Calu3 (cell line): Measurements from ENCODE around the gene TFAP2E. TPM values are rescaled to one million over a fixed set of nuclear protein-coding genes. Genes with fewer than 3 reads are reported as not detected.

Experiments used
- BruUV-seq: library from RNA; stranded (reverse); fragments of 400-500 nt; replicated peaks from 2 replicates; lab custom pipeline; 2021; lab: Mats Ljungman, UMichigan
- CTCF ChIA-PET: fragments of 300-600 bp; sonication (Branson Sonifier 250); formaldehyde crosslinking; loops from one replicate; lab custom pipeline; 2022; ENCODE audit warnings: antibody characterized with exemption; lab: Charles Lee
- DNase-seq: peaks from one replicate; pipeline ENCODE4 v3.0.0; 2022
- H3K27ac Mint-ChIP-seq: one replicate; pipeline ENCODE4 v1.8.0; 2022; ENCODE audit warnings: mixed read lengths; ENCODE audit not compliant: unreplicated experiment
- H3K27me3 Mint-ChIP-seq: one replicate; pipeline ENCODE4 v1.8.0; 2022; ENCODE audit warnings: mixed read lengths; ENCODE audit not compliant: unreplicated experiment
- H3K36me3 Mint-ChIP-seq: one replicate; pipeline ENCODE4 v1.8.0; 2022; ENCODE audit warnings: mild to moderate bottlenecking, moderate library complexity, mixed read lengths; ENCODE audit not compliant: insufficient read depth, unreplicated experiment
- H3K4me1 Mint-ChIP-seq: one replicate; pipeline ENCODE4 v1.8.0; 2022; ENCODE audit warnings: mild to moderate bottlenecking, low read depth, mixed read lengths; ENCODE audit not compliant: unreplicated experiment
- H3K4me3 Mint-ChIP-seq: one replicate; pipeline ENCODE4 v1.8.0; 2022; ENCODE audit warnings: mild to moderate bottlenecking, low read depth, moderate library complexity, mixed read lengths; ENCODE audit not compliant: unreplicated experiment
- H3K9me3 Mint-ChIP-seq: one replicate; pipeline ENCODE4 v1.8.0; 2022; ENCODE audit warnings: low read depth, mixed read lengths; ENCODE audit not compliant: unreplicated experiment
- intact Hi-C: fragments of 100-400 bp; cut with micrococcal nuclease; formaldehyde crosslinking; loops from one replicate; pipeline ENCODE4 v1.10.0; 2022; ENCODE audit not compliant: unreplicated experiment
- total RNA-seq: library from RNA; stranded (reverse); gene quantifications from 2 replicates; pipeline ENCODE4 v1.2.3, GENCODE V29; 2022
- TF ChIP-seq, protein P1 (sequence below): fragments of 200-600 bp; IDR thresholded peaks from one replicate; pipeline ENCODE4 v1.8.0; 2022; ENCODE audit warnings: antibody characterized with exemption; ENCODE audit not compliant: unreplicated experiment

The TFAP2E gene
- total RNA-seq, 1 experiment from 2014 or later, result 0.26 TPM

GRCh38 chr1:35572296-35572695 is 818 bp upstream of the TFAP2E start:
- no peaks in the 10 kb centered on the region for H3K9me3 Mint-ChIP-seq
- CTCF ChIA-PET, result interaction anchor here (1.2 to 2.7 kb wide), 2 partner anchors 143 to 155 kb away, joined by 4 to 8 read pairs; no protein-coding TSS in a partner anchor
- TF ChIP-seq, protein P1, sequence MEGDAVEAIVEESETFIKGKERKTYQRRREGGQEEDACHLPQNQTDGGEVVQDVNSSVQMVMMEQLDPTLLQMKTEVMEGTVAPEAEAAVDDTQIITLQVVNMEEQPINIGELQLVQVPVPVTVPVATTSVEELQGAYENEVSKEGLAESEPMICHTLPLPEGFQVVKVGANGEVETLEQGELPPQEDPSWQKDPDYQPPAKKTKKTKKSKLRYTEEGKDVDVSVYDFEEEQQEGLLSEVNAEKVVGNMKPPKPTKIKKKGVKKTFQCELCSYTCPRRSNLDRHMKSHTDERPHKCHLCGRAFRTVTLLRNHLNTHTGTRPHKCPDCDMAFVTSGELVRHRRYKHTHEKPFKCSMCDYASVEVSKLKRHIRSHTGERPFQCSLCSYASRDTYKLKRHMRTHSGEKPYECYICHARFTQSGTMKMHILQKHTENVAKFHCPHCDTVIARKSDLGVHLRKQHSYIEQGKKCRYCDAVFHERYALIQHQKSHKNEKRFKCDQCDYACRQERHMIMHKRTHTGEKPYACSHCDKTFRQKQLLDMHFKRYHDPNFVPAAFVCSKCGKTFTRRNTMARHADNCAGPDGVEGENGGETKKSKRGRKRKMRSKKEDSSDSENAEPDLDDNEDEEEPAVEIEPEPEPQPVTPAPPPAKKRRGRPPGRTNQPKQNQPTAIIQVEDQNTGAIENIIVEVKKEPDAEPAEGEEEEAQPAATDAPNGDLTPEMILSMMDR, result no peak
- H3K4me3 Mint-ChIP-seq, result peak overlapping the region; percentile 63
- DNase-seq, result no peak
- H3K4me1 Mint-ChIP-seq, result peaks cover 26% of the 10 kb centered on the region
- no TSS peak for BruUV-seq
- intact Hi-C loops, result no loop called here
- peaks cover 52% of the 10 kb centered on the region for H3K27me3 Mint-ChIP-seq
- H3K27ac Mint-ChIP-seq, result no peak overlapping the region
- H3K36me3 Mint-ChIP-seq, result peaks cover 14% of the 10 kb centered on the region

DNA sequence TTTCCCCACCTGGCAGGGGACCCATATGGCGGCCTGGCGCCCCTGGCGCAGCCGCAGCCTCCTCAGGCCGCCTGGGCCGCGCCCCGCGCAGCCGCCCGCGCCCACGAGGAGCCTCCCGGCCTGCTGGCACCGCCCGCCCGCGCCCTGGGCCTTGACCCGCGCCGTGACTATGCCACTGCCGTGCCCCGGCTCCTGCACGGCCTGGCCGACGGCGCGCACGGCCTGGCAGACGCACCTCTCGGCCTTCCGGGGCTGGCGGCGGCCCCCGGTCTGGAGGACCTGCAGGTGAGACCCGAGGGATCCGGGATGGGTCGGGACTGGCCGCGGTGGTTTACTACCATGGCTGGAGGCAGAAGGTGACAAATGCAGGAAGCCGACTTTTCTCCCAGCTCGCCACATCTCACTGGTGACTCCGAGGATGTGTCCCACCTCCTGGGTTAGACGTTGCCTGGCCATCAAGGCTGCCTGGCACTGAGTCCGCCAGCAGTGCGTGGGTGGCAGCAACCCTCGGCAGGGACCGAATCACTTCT is 1.1 kb downstream of the TFAP2E start:
- H3K27ac Mint-ChIP-seq, result no peak overlapping the region
- H3K4me1 Mint-ChIP-seq, result peaks cover 25% of the 10 kb centered on the region
- CTCF ChIA-PET, result interaction anchor here (1.1 kb wide), 1 partner anchor 141 kb away, joined by 4 read pairs; no protein-coding TSS in a partner anchor
- H3K27me3 Mint-ChIP-seq, result peaks cover 52% of the 10 kb centered on the region
- TF ChIP-seq, protein P1, result no peak
- peaks cover 11% of the 10 kb centered on the region for H3K36me3 Mint-ChIP-seq
- H3K9me3 Mint-ChIP-seq, result no peaks in the 10 kb centered on the region
- peak overlapping the region; percentile 63 for H3K4me3 Mint-ChIP-seq
- BruUV-seq, result no TSS peak
- intact Hi-C loops, result no loop called here
- no peak for DNase-seq

- TF ChIP-seq, protein P1, result no peak
- Mint-ChIP-seq H3K4me1 (peaks cover 19% of the 10 kb centered on the region), H3K9me3 (no peaks in the 10 kb centered on the region), H3K27ac (no peak overlapping the region), H3K27me3 (peaks cover 51% of the 10 kb centered on the region), H3K36me3 (peaks cover 11% of the 10 kb centered on the region), H3K4me3 (peak overlapping the region; percentile 63)
- CTCF ChIA-PET, result no interaction called here
- DNase-seq, result no peak
- intact Hi-C loops, result no loop called here
- no TSS peak for BruUV-seq
Measured at GRCh38 chr1:35574655-35575415, 1.7 kb downstream of the TFAP2E start.

DNA sequence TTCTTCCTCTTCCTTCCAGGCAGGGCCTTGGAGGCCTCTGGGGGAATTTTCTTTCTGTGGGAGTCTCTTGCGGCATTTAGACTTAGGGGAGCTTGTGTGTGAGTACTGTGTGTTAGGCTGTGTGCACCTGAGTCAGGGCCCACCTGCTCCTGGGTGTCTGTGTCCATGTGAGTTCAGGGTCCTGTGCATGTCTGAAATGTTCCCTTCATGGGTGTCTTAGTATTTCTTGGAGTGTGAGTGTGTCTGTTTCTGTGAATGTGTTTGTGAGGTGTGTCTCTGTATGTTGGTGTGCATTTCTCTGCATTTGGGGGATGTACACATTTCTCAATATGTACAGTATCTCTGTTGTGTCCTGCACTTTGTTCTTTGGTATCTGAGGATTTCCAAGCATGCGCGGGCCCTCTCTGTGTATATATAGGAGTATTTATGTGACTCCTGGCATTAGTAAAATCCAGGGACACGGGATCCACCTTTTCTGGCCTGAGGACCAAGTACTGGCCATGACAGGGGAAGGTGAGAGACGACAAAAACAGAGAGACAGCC is 2.4 kb downstream of the TFAP2E start:
- no TSS peak for BruUV-seq
- peaks cover 45% of the 10 kb centered on the region for H3K27me3 Mint-ChIP-seq
- TF ChIP-seq, protein P1, result no peak
- CTCF ChIA-PET, result no interaction called here
- H3K27ac Mint-ChIP-seq, result no peak overlapping the region
- H3K4me1 Mint-ChIP-seq, result peaks cover 12% of the 10 kb centered on the region
- H3K4me3 Mint-ChIP-seq, result no peak overlapping the region
- no peak for DNase-seq
- H3K36me3 Mint-ChIP-seq, result peaks cover 11% of the 10 kb centered on the region
- intact Hi-C loops, result no loop called here
- no peaks in the 10 kb centered on the region for H3K9me3 Mint-ChIP-seq
